Loucy (cell line): Measurements from ENCODE around the gene OR2L13.
"Not testable (repeated sequence)": the region's sequence is repeated elsewhere in the genome, so short reads cannot be mapped to it uniquely, and the experiment has no call there.

ENCODE experiments used
- H2AFZ ChIP-seq: fragments of 200-600 bp; sonication (generic); 2 replicates; pipeline ENCODE4 v1.6.0; 2016; ENCODE audit warnings: antibody characterized with exemption, mild to moderate bottlenecking, low read length, moderate library complexity
- H3F3A ChIP-seq: fragments of 200-600 bp; 2 replicates; pipeline ENCODE4 v1.6.0; 2016; ENCODE audit warnings: antibody characterized with exemption, low read depth, mild to moderate bottlenecking
- H3K27me3 ChIP-seq: fragments of 200-600 bp; sonication (generic); 2 replicates; pipeline ENCODE4 v1.6.1; 2014; ENCODE audit warnings: low read length, mild to moderate bottlenecking; ENCODE audit not compliant: insufficient read depth, poor library complexity, severe bottlenecking
- H3K36me3 ChIP-seq: fragments of 200-600 bp; sonication (generic); 2 replicates; pipeline ENCODE4 v1.6.1; 2016; ENCODE audit warnings: low read length; ENCODE audit not compliant: insufficient read depth
- H3K4me1 ChIP-seq: fragments of 200-600 bp; sonication (generic); 2 replicates; pipeline ENCODE4 v1.5.1; 2014; ENCODE audit warnings: low read length, mild to moderate bottlenecking; ENCODE audit not compliant: insufficient read depth, poor library complexity, severe bottlenecking
- H3K4me2 ChIP-seq: fragments of 200-600 bp; sonication (generic); 2 replicates; pipeline ENCODE4 v1.6.0; 2014; ENCODE audit warnings: antibody characterized with exemption, low read length, low read depth, mild to moderate bottlenecking; ENCODE audit not compliant: poor library complexity, severe bottlenecking
- H3K4me3 ChIP-seq: fragments of 200-600 bp; sonication (generic); 2 replicates; pipeline ENCODE4 v1.5.1; 2014; ENCODE audit warnings: low read length, mild to moderate bottlenecking, mixed read lengths; ENCODE audit not compliant: poor library complexity, severe bottlenecking
- H3K79me2 ChIP-seq: fragments of 200-600 bp; sonication (generic); 2 replicates; pipeline ENCODE4 v1.6.1; 2014; ENCODE audit warnings: low read length; ENCODE audit not compliant: insufficient read depth
- H3K9ac ChIP-seq: fragments of 200-600 bp; sonication (generic); 2 replicates; pipeline ENCODE4 v1.6.0; 2014; ENCODE audit warnings: mild to moderate bottlenecking, low read depth, low read length, moderate library complexity; ENCODE audit not compliant: poor library complexity, severe bottlenecking
- H3K9me2 ChIP-seq: fragments of 200-600 bp; sonication (generic); replicated peaks from 2 replicates; pipeline ENCODE4 v1.6.1; 2016; ENCODE audit warnings: low read depth, low read length, mixed read lengths
- H3K9me3 ChIP-seq: fragments of 200-600 bp; sonication (generic); 2 replicates; pipeline ENCODE4 v1.6.1; 2014; ENCODE audit warnings: mild to moderate bottlenecking, antibody characterized with exemption, low read length, low read depth; ENCODE audit not compliant: insufficient read depth
- H4K20me1 ChIP-seq: fragments of 200-600 bp; sonication (generic); 2 replicates; pipeline ENCODE4 v1.6.0; 2014; ENCODE audit warnings: antibody characterized with exemption, low read length, mild to moderate bottlenecking; ENCODE audit not compliant: insufficient read depth, poor library complexity, severe bottlenecking
- CTCF ChIP-seq: fragments of 200-600 bp; sonication (generic); conservative IDR thresholded peaks from 2 replicates; pipeline ENCODE4 v1.5.1; 2014; ENCODE audit warnings: mild to moderate bottlenecking, antibody characterized with exemption, low read length
- EZH2phosphoT487 ChIP-seq: fragments of 200-600 bp; IDR thresholded peaks from 2 replicates; pipeline ENCODE4 v1.6.1; 2018; ENCODE audit warnings: antibody characterized with exemption, mild to moderate bottlenecking, moderate library complexity, borderline replicate concordance

OR2L13 gene

GRCh38 chr1:248065604-248066003 lies 29.4 kb upstream of the OR2L13 start:
- Histone ChIP-seq H3K79me2 (no peaks in the 10 kb centered on the region), H3K4me2 (no peak overlapping the region), H3K36me3 (no peaks in the 10 kb centered on the region), H3K4me1 (no peaks in the 10 kb centered on the region), H3K9me3 (no peaks in the 10 kb centered on the region), H3K9ac (no peak overlapping the region), H3K27me3 (no peaks in the 10 kb centered on the region), H3K4me3 (no peak overlapping the region), H3F3A (no peaks in the 10 kb centered on the region), H2AFZ (no peak overlapping the region), H3K9me2 (0 out of 2 replicates have a peak, but pooled peaks cover 4% of the 10 kb centered on the region), H4K20me1 (no peaks in the 10 kb centered on the region)
- TF ChIP-seq CTCF = no peak
- TF ChIP-seq EZH2phosphoT487 = no peak

GRCh38 chr1:248083864-248084263 lies 11.1 kb upstream of the OR2L13 start:
- not testable (repeated sequence) for H3K4me3 ChIP-seq, H3K4me1 ChIP-seq, H2AFZ ChIP-seq, H3K36me3 ChIP-seq, H3K27me3 ChIP-seq, H3K79me2 ChIP-seq, H3K9ac ChIP-seq, H3F3A ChIP-seq, H3K9me2 ChIP-seq, H4K20me1 ChIP-seq, H3K4me2 ChIP-seq, H3K9me3 ChIP-seq

GRCh38 chr1:248098529-248098928 lies 3.5 kb downstream of the OR2L13 start:
- TF ChIP-seq EZH2phosphoT487 = no peak
- no peak for TF ChIP-seq CTCF
- Histone ChIP-seq H3K4me2 (no peak overlapping the region), H4K20me1 (no peaks in the 10 kb centered on the region), H2AFZ (no peak overlapping the region), H3K79me2 (no peaks in the 10 kb centered on the region), H3K4me1 (no peaks in the 10 kb centered on the region), H3K9me3 (no peaks in the 10 kb centered on the region), H3K9ac (no peak overlapping the region), H3F3A (no peaks in the 10 kb centered on the region), H3K27me3 (no peaks in the 10 kb centered on the region), H3K9me2 (no peaks in the 10 kb centered on the region), H3K4me3 (no peak overlapping the region), H3K36me3 (no peaks in the 10 kb centered on the region)

- TF ChIP-seq CTCF (no peak), EZH2phosphoT487 (no peak)
- no peaks in the 10 kb centered on the region for H3K9me2 ChIP-seq
- H3K36me3 ChIP-seq = no peaks in the 10 kb centered on the region
- H2AFZ ChIP-seq = no peak overlapping the region
- H3K9ac ChIP-seq = no peak overlapping the region
- H4K20me1 ChIP-seq = no peaks in the 10 kb centered on the region
- no peak overlapping the region for H3K4me2 ChIP-seq
- H3K4me1 ChIP-seq = no peaks in the 10 kb centered on the region
- no peaks in the 10 kb centered on the region for H3K9me3 ChIP-seq
- H3K79me2 ChIP-seq = no peaks in the 10 kb centered on the region
- H3F3A ChIP-seq = no peaks in the 10 kb centered on the region
- no peaks in the 10 kb centered on the region for H3K27me3 ChIP-seq
- no peak overlapping the region for H3K4me3 ChIP-seq
Measured at GRCh38 chr1:248102847-248103246, 7.9 kb downstream of the OR2L13 start.
